ENCODE results near the gene RAD51C. TPM values are rescaled to one million over a fixed set of nuclear protein-coding genes. Genes with fewer than 3 reads are reported as not detected.
"Not testable (repeated sequence)": the region's sequence is repeated elsewhere in the genome, so short reads cannot be mapped to it uniquely, and the experiment has no call there.

Gene RAD51C
- total RNA-seq, 1 donor from 2014 or later = 32.5 TPM

GRCh38 chr17:58734811-58735210 lies 42.4 kb downstream of the RAD51C start:
- DNase-seq (ENCODE audit: low spot score) = no peak

- DNase-seq (ENCODE audit: low spot score) = peak; percentile 49
These were observed 48.8 kb downstream of the RAD51C start for GRCh38 chr17:58741121-58741625.

- no peak for DNase-seq (ENCODE audit: low spot score)
These were observed 55.3 kb downstream of the RAD51C start for GRCh38 chr17:58747674-58748073.

GRCh38 chr17:58749627-58750026 lies 57.2 kb downstream of the RAD51C start:
- not testable (repeated sequence) for DNase-seq (ENCODE audit: low spot score)

- DNase-seq (ENCODE audit: low spot score) = no peak
These were observed 60.6 kb downstream of the RAD51C start for GRCh38 chr17:58753026-58753425.

GRCh38 chr17:58755269-58755576 lies 62.8 kb downstream of the RAD51C start:
- no peak for DNase-seq (ENCODE audit: low spot score)

- peak; percentile 41 for DNase-seq (ENCODE audit: low spot score)
These were observed 63.3 kb downstream of the RAD51C start, which contains the start of gene PPM1E for GRCh38 chr17:58755577-58756245. TSS of gene PPM1E (plus strand) at chr17:58755854.

GRCh38 chr17:58756246-58757161 lies 64.1 kb downstream of the RAD51C start:
- DNase-seq (ENCODE audit: low spot score) = no peak

- DNase-seq (ENCODE audit: low spot score) = no peak
These were observed 64.8 kb downstream of the RAD51C start for GRCh38 chr17:58757162-58757613.

- no peak for DNase-seq (ENCODE audit: low spot score)
These were observed 66.5 kb downstream of the RAD51C start for GRCh38 chr17:58758890-58759289.

GRCh38 chr17:58759522-58759921 lies 67.1 kb downstream of the RAD51C start:
- DNase-seq (ENCODE audit: low spot score) = no peak

- no peak for DNase-seq (ENCODE audit: low spot score)
These were observed 67.8 kb downstream of the RAD51C start for GRCh38 chr17:58760248-58760647.

GRCh38 chr17:58763263-58763662 lies 70.9 kb downstream of the RAD51C start:
- no peak for DNase-seq (ENCODE audit: low spot score)

- no peak for DNase-seq (ENCODE audit: low spot score)
These were observed 72.0 kb downstream of the RAD51C start for GRCh38 chr17:58764373-58764772.

- DNase-seq (ENCODE audit: low spot score) = not testable (repeated sequence)
These were observed 86.1 kb downstream of the RAD51C start for GRCh38 chr17:58778482-58778881.

GRCh38 chr17:58779446-58779845 lies 87.0 kb downstream of the RAD51C start:
- no peak for DNase-seq (ENCODE audit: low spot score)

- DNase-seq (ENCODE audit: low spot score) = no peak
These were observed 91.0 kb downstream of the RAD51C start for GRCh38 chr17:58783380-58783779.

GRCh38 chr17:58785097-58785496 lies 92.7 kb downstream of the RAD51C start:
- DNase-seq (ENCODE audit: low spot score) = no peak

Measured in umbilical cord (tissue), 2 donors.